ENCODE data around the gene UNC45B.
"Not testable (repeated sequence)": the region's sequence is repeated elsewhere in the genome, so short reads cannot be mapped to it uniquely, and the experiment has no call there.

GRCh38 chr17:35179379-35179778 is 31.8 kb downstream of the UNC45B start:
- TF ChIP-seq, protein P1, sequence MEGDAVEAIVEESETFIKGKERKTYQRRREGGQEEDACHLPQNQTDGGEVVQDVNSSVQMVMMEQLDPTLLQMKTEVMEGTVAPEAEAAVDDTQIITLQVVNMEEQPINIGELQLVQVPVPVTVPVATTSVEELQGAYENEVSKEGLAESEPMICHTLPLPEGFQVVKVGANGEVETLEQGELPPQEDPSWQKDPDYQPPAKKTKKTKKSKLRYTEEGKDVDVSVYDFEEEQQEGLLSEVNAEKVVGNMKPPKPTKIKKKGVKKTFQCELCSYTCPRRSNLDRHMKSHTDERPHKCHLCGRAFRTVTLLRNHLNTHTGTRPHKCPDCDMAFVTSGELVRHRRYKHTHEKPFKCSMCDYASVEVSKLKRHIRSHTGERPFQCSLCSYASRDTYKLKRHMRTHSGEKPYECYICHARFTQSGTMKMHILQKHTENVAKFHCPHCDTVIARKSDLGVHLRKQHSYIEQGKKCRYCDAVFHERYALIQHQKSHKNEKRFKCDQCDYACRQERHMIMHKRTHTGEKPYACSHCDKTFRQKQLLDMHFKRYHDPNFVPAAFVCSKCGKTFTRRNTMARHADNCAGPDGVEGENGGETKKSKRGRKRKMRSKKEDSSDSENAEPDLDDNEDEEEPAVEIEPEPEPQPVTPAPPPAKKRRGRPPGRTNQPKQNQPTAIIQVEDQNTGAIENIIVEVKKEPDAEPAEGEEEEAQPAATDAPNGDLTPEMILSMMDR (IDR thresholded peaks at IDR 0.05), result not testable (repeated sequence)
- TF ChIP-seq POLR2AphosphoS5 (IDR thresholded peaks at IDR 0.05; ENCODE audit: insufficient read depth in 1 of 2, low read depth in 1 of 2); POLR2A (IDR thresholded peaks at IDR 0.05): not testable (repeated sequence)
